ENCODE results near the gene EIF4G2. TPM values are rescaled to one million over a fixed set of nuclear protein-coding genes. Genes with fewer than 3 reads are reported as not detected.

The EIF4G2 gene
- total and polyA plus RNA-seq, 10 of the 15 experiments (the other 5 are each of a cell fraction or from before 2014, with no cell fraction given) = 210 to 1,104 (median 713) TPM

DNA sequence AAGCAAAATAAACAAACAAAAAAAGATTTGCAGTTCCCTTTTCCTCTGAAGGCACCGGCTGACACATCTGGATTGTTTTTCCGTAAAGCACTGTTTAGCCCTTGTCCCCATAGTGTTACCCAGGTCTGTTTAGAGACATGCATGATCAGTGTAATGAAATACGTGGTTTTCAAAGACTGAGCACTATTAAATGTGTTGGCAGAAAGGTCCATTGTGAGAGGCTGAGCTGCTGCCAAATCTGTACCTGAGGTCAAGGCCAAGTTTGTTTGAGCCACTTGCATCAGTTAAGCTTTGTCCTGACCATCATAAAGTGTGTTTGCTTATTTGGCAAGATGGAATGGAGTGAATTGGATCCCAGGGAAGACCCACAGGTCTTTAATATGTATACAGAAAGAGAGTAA is 31.3 kb downstream of the EIF4G2 start (continued):
- no peak for TF ChIP-seq HDAC6 (IDR thresholded peaks at IDR 0.05; ENCODE audit: unreplicated experiment)
- no peak for TF ChIP-seq TBL1XR1 (IDR thresholded peaks at IDR 0.05; ENCODE audit: low read depth, low read length)
- no peak for TF ChIP-seq TCF7 (IDR thresholded peaks at IDR 0.05; ENCODE audit: borderline replicate concordance)
- no peak for TF ChIP-seq WRNIP1 (IDR thresholded peaks at IDR 0.05; ENCODE audit: borderline replicate concordance, low read depth, low read length)
- no peak for TF ChIP-seq TCF3 (IDR thresholded peaks at IDR 0.05; ENCODE audit: borderline replicate concordance, insufficient read depth, low read depth, low read length)

DNA sequence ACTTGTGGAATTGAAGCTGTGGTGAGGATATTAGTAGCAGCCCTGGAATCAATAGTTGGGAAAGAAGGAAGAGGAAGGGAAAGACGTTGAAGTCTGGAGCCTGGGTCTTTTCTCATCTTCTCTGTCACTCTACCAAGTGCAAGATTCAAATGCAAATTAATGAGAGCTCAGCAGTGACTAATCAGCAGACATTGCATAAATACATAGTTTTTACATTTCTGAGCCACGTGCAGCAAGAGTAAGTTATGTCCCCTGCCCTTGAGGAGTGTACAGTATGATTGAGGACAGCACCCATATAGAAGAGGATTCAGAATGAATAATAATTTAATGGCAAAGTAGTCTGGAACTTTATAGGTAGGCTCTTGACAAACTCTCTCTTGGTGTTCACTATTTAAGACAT is 33.9 kb downstream of the EIF4G2 start:
- POLR2A ChIA-PET = no interaction called here
- RAD21 ChIA-PET (ENCODE audit: unreplicated experiment) = no interaction called here
- CTCF ChIA-PET = interaction anchor here (1.7 kb wide), 1 partner anchor 18 kb away, joined by 10 read pairs; no protein-coding TSS in a partner anchor
- no peak overlapping the region for H3K4me2 ChIP-seq (ENCODE audit: control insufficient read depth, insufficient read depth)
- FAIRE-seq (no peak), DNase-seq (ENCODE audit: low read depth, low spot score) (no peak), ATAC-seq (no peak)
- H3K27ac ChIP-seq (ENCODE audit: control insufficient read depth, insufficient read depth) = no peak overlapping the region
- no peak overlapping the region for H3K4me3 ChIP-seq
- in situ Hi-C loops (cut with MboI) = no loop called here
- no peaks in the 10 kb centered on the region for H3K4me1 ChIP-seq (ENCODE audit: control insufficient read depth, insufficient read depth, low read length)
- H2AFZ ChIP-seq (ENCODE audit: control insufficient read depth, low read depth, low read length) = no peak overlapping the region
- H3K79me2 ChIP-seq (ENCODE audit: control insufficient read depth, insufficient read depth, low read length) = no peaks in the 10 kb centered on the region
- SMC1A ChIA-PET (ENCODE audit: uncharacterized antibody, unreplicated experiment) = no interaction called here
- H3K36me3 ChIP-seq (ENCODE audit: control insufficient read depth in 2 of 2, insufficient read depth in 2 of 2, low read length in 1 of 2) = peaks cover 6 to 35% of the 10 kb centered on the region in 2 experiments
- H3K9ac ChIP-seq (ENCODE audit: control insufficient read depth, insufficient read depth, low read length) = no peak overlapping the region
- intact Hi-C loops (cut with micrococcal nuclease; ENCODE audit: unreplicated experiment) = no loop called here
- H4K20me1 ChIP-seq (ENCODE audit: control insufficient read depth, insufficient read depth) = no peaks in the 10 kb centered on the region
- no peaks in the 10 kb centered on the region for H3K9me3 ChIP-seq (replicated peaks; ENCODE audit: control insufficient read depth, insufficient read depth, low read length)
- no peaks in the 10 kb centered on the region for H3K27me3 ChIP-seq (replicated peaks in 1 of 2; ENCODE audit: control insufficient read depth in 2 of 2, insufficient read depth in 2 of 2, low read length in 1 of 2)
- WGBS (ENCODE audit: insufficient coverage, insufficient replicate concordance, low lambda C conversion rate, missing lambda C conversion rate) = 100% methylated on average over 2 of the region's 2 CpGs
- no TSS peak for BruUV-seq (replicated peaks)
- TF ChIP-seq POLR2AphosphoS2 (IDR thresholded peaks at IDR 0.05; ENCODE audit: low read depth, low read length) (no peak), ZNF384 (IDR thresholded peaks at IDR 0.05; ENCODE audit: borderline replicate concordance, low read depth, low read length) (no peak), SUPT20H (IDR thresholded peaks at IDR 0.05; ENCODE audit: borderline replicate concordance, control insufficient read depth, low read depth, low read length) (no peak), FOS (IDR thresholded peaks at IDR 0.05; ENCODE audit: borderline replicate concordance, extremely low read depth, insufficient read length) (no peak), SREBF2 (IDR thresholded peaks at IDR 0.05; ENCODE audit: low read length) (no peak), POLR2A (IDR thresholded peaks at IDR 0.05; ENCODE audit: low read depth, low read length) (no peak), NR2F1 (conservative IDR thresholded peaks at IDR 0.05) (no peak), TCF12 (IDR thresholded peaks at IDR 0.05; ENCODE audit: low read depth, low read length) (no peak), EZH2 (IDR thresholded peaks at IDR 0.05; ENCODE audit: borderline replicate concordance, control insufficient read depth, low read depth, low read length) (no peak), ESRRA (IDR thresholded peaks at IDR 0.05; ENCODE audit: low read length) (no peak), CREB1 (IDR thresholded peaks at IDR 0.05; ENCODE audit: low read depth) (no peak), MEF2A (IDR thresholded peaks at IDR 0.05; ENCODE audit: insufficient read depth, low read depth, low read length) (no peak)
- TF ChIP-seq, protein P1, sequence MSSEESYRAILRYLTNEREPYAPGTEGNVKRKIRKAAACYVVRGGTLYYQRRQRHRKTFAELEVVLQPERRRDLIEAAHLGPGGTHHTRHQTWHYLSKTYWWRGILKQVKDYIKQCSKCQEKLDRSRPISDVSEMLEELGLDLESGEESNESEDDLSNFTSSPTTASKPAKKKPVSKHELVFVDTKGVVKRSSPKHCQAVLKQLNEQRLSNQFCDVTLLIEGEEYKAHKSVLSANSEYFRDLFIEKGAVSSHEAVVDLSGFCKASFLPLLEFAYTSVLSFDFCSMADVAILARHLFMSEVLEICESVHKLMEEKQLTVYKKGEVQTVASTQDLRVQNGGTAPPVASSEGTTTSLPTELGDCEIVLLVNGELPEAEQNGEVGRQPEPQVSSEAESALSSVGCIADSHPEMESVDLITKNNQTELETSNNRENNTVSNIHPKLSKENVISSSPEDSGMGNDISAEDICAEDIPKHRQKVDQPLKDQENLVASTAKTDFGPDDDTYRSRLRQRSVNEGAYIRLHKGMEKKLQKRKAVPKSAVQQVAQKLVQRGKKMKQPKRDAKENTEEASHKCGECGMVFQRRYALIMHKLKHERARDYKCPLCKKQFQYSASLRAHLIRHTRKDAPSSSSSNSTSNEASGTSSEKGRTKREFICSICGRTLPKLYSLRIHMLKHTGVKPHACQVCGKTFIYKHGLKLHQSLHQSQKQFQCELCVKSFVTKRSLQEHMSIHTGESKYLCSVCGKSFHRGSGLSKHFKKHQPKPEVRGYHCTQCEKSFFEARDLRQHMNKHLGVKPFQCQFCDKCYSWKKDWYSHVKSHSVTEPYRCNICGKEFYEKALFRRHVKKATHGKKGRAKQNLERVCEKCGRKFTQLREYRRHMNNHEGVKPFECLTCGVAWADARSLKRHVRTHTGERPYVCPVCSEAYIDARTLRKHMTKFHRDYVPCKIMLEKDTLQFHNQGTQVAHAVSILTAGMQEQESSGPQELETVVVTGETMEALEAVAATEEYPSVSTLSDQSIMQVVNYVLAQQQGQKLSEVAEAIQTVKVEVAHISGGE (CRISPR knock-in tag; IDR thresholded peaks at IDR 0.05) = no peak

All from GM12878 (cell line).